Activated CD4-positive, alpha-beta T cell treated with anti-CD3 and anti-CD28 coated beads for 48 hours (primary cell): ENCODE data around the gene CUBN.

ENCODE experiments used
- DNase-seq: peaks from one replicate; pipeline ENCODE4 v3.0.0-alpha.2; 2020

The CUBN gene

GRCh38 chr10:16944402-16944801 is 185.2 kb downstream of the CUBN start:
- DNase-seq, result no peak

- no peak for DNase-seq
Measured at GRCh38 chr10:16943295-16944285, 186.0 kb downstream of the CUBN start.

- no peak for DNase-seq
Measured at GRCh38 chr10:16942381-16943078, 187.1 kb downstream of the CUBN start.

- no peak for DNase-seq
Measured at GRCh38 chr10:16941870-16942269, 187.7 kb downstream of the CUBN start.

GRCh38 chr10:16941067-16941466 is 188.5 kb downstream of the CUBN start:
- no peak for DNase-seq

- DNase-seq, result no peak
Measured at GRCh38 chr10:16938952-16939351, 190.7 kb downstream of the CUBN start.

GRCh38 chr10:16934461-16934860 is 195.2 kb downstream of the CUBN start:
- no peak for DNase-seq

GRCh38 chr10:16933783-16934182 is 195.8 kb downstream of the CUBN start:
- DNase-seq, result no peak

GRCh38 chr10:16931930-16932329 is 197.7 kb downstream of the CUBN start:
- no peak for DNase-seq

- DNase-seq, result no peak
Measured at GRCh38 chr10:16930540-16930939, 199.1 kb downstream of the CUBN start.

GRCh38 chr10:16929069-16929468 is 200.5 kb downstream of the CUBN start:
- DNase-seq, result no peak

- no peak for DNase-seq
Measured at GRCh38 chr10:16927546-16927945, 202.1 kb downstream of the CUBN start.

GRCh38 chr10:16923726-16924125 is 205.9 kb downstream of the CUBN start:
- DNase-seq, result no peak

GRCh38 chr10:16923309-16923708 is 206.3 kb downstream of the CUBN start:
- no peak for DNase-seq

GRCh38 chr10:16919121-16919982 is 210.3 kb downstream of the CUBN start:
- DNase-seq, result no peak

GRCh38 chr10:16916496-16916895 is 213.1 kb downstream of the CUBN start:
- DNase-seq, result no peak

- DNase-seq, result no peak
Measured at GRCh38 chr10:16915300-16915699, 214.3 kb downstream of the CUBN start.

GRCh38 chr10:16913266-16913665 is 216.3 kb downstream of the CUBN start:
- DNase-seq, result no peak

GRCh38 chr10:16910793-16911164 is 218.8 kb downstream of the CUBN start:
- no peak for DNase-seq

- DNase-seq, result no peak
Measured at GRCh38 chr10:16909961-16910792, 219.4 kb downstream of the CUBN start.

GRCh38 chr10:16909271-16909767 is 220.3 kb downstream of the CUBN start:
- DNase-seq, result no peak

- DNase-seq, result no peak
Measured at GRCh38 chr10:16907687-16908086, 221.9 kb downstream of the CUBN start.
